ENCODE results near the gene PCMTD2. TPM values are rescaled to one million over a fixed set of nuclear protein-coding genes. Genes with fewer than 3 reads are reported as not detected.

PCMTD2 gene
- total and polyA plus RNA-seq, 2 of the 8 experiments (the other 6 are each of a cell fraction or from before 2014, with no cell fraction given): 21.4 to 55.1 TPM

GRCh38 chr20:64260239-64260638 lies 4.7 kb downstream of the PCMTD2 start (continued):
- TF ChIP-seq ATF3 (IDR thresholded peaks at IDR 0.05; ENCODE audit: insufficient read depth, low read depth, low read length): no peak
